WI38 (cell line): ENCODE measurements around the gene TMEM175.

Experiments used
- H3K4me3 ChIP-seq: 2 replicates; pipeline ENCODE4 v1.5.1; 2011; ENCODE audit warnings: low read depth, mild to moderate bottlenecking, control low read depth, low read length
- CTCF ChIP-seq: IDR thresholded peaks from 2 replicates; pipeline ENCODE4 v1.5.1; 2012; ENCODE audit warnings: low read depth, mild to moderate bottlenecking, control low read depth, low read length

The TMEM175 gene

GRCh38 chr4:955161-955921, 23.1 kb downstream of the TMEM175 start:
- TF ChIP-seq CTCF = no peak

GRCh38 chr4:955931-956381, 23.7 kb downstream of the TMEM175 start:
- no peak overlapping the region for H3K4me3 ChIP-seq
- TF ChIP-seq CTCF = no peak

More at GRCh38 chr4:955161-955921, 23.1 kb downstream of the TMEM175 start:
- no peak overlapping the region for H3K4me3 ChIP-seq

- H3K4me3 ChIP-seq = no peak overlapping the region
- TF ChIP-seq CTCF = no peak
Observed at GRCh38 chr4:956531-957230, 24.4 kb downstream of the TMEM175 start.

GRCh38 chr4:957231-957580, 24.9 kb downstream of the TMEM175 start:
- TF ChIP-seq CTCF = no peak

GRCh38 chr4:957581-958313, 25.5 kb downstream of the TMEM175 start:
- no peak for TF ChIP-seq CTCF
- no peak overlapping the region for H3K4me3 ChIP-seq

More at GRCh38 chr4:957231-957580, 24.9 kb downstream of the TMEM175 start:
- no peak overlapping the region for H3K4me3 ChIP-seq

- no peak for TF ChIP-seq CTCF
- H3K4me3 ChIP-seq = no peak overlapping the region
Observed at GRCh38 chr4:958314-958665, 26.0 kb downstream of the TMEM175 start.
